KOPT-K1 (cell line): Measurements from ENCODE around the gene SMIM38.

ENCODE experiments used
- H3K27ac ChIP-seq: fragments of 200-600 bp; sonication (generic); 2 replicates; pipeline ENCODE4 v1.5.1; 2016; ENCODE audit warnings: antibody characterized with exemption, mild to moderate bottlenecking, low read depth, low read length; ENCODE audit not compliant: poor library complexity, severe bottlenecking
- H3K36me3 ChIP-seq: fragments of 200-600 bp; sonication (generic); 2 replicates; pipeline ENCODE4 v1.5.1; 2017; ENCODE audit warnings: antibody characterized with exemption, mild to moderate bottlenecking, low read length, moderate library complexity; ENCODE audit not compliant: insufficient read depth
- H3K9me3 ChIP-seq: fragments of 200-600 bp; sonication (generic); 2 replicates; pipeline ENCODE4 v1.5.1; 2017; ENCODE audit warnings: antibody characterized with exemption, low read length, mild to moderate bottlenecking; ENCODE audit not compliant: insufficient read depth, poor library complexity, severe bottlenecking

The SMIM38 gene

DNA sequence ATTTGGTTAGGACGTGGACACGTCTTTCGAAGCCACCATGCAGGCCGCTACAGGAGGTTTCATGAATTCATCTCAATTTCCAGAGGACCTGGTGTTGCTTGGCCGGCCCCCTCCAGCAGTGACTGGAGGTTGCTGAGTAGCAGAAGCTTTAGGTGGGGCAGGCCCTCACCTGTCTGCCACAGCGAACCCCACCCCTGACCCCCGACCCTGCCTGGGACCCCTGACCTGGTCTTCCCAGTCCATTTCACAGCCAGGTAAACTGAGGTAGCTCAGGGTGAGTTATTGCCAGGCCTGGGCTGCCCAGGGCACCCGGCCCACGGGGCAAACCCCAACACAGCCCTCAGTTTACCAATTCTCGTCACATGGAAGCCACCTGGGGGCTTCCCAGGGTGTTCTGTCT is 39.1 kb upstream of the SMIM38 start:
- no peak overlapping the region for H3K27ac ChIP-seq

DNA sequence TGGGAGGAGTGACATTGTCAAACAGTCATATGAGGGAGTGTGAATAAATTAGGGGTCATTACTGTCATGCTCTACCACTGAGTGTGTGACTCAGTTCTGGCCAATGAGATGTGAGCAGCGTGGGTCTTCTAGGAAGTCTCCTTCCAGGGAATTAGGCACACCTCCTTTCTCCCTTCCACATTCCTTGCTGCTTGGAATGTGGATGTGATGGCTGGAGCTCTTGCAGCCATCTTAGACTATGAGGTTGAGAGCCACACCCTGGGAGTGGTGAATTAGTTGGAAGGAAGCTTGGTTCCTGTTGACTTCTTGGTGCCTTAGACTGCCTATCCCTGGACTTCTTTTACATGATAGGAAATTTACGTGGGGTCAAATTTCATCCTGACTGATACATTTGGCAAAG is 36.5 kb upstream of the SMIM38 start:
- no peaks in the 10 kb centered on the region for H3K9me3 ChIP-seq
- no peaks in the 10 kb centered on the region for H3K36me3 ChIP-seq
- no peak overlapping the region for H3K27ac ChIP-seq

More for the DNA sequence above, 39.1 kb upstream of the SMIM38 start:
- H3K9me3 ChIP-seq: no peaks in the 10 kb centered on the region
- no peaks in the 10 kb centered on the region for H3K36me3 ChIP-seq

DNA sequence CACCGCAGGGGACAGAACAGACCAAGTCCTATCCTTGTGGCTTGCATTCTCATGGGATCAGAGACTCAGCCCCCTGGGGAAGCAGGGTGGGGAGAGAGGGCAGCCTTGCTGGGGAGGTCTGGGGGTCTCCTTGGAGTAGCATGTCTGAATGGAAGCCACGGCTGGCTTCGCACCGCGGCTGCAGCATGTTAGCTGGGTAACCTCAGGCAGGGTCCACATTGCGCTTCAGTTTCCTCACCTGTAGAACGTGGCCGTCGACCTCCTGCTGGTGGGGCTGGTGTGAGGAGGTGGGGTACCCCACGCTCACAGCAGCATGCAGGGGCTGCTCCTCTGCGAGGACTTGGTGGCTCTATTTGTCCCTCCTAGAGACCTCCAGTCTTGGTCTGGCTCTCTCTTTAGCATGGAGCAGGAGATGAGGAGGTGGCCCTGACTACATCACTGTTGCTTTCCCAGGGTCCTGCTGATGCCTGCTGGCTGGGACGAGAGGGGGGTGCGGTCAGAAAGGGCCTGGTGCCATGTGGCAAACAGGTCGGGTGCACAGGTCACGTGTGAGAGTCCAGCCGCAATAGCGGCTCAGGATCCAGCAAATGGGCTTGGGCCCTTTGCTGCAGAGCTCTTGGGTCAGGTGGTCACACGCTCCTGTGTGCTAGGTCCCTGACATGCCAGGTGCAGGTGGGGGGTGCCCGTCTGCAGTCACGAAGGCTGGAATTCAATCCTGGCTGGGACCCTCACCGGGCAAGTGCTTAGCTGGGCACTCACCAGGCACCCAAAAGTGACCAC is 35.4 kb upstream of the SMIM38 start:
- Histone ChIP-seq H3K36me3 (no peaks in the 10 kb centered on the region), H3K27ac (no peak overlapping the region), H3K9me3 (no peaks in the 10 kb centered on the region)

GRCh38 chr11:69121021-69121420 is 34.7 kb upstream of the SMIM38 start:
- H3K36me3 ChIP-seq: no peaks in the 10 kb centered on the region
- H3K27ac ChIP-seq: no peak overlapping the region
- H3K9me3 ChIP-seq: no peaks in the 10 kb centered on the region

GRCh38 chr11:69121621-69122325 is 34.0 kb upstream of the SMIM38 start:
- H3K9me3 ChIP-seq: no peaks in the 10 kb centered on the region
- no peaks in the 10 kb centered on the region for H3K36me3 ChIP-seq
- H3K27ac ChIP-seq: no peak overlapping the region

DNA sequence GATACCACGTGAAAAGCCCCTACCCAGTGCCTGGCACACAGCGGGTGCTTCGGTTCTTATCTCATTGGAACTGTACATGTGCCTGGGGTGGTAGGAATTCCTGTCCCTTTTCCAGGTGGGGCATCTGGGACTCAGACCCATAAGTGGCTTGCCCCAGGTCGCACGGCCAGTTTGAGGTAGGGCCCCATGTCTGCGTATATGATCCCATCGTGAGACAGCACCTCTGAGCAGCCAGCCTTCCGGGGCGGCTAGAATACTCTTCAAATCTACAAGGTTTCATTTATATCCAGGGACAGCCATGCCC is 33.5 kb upstream of the SMIM38 start:
- no peak overlapping the region for H3K27ac ChIP-seq

GRCh38 chr11:69122630-69123431 is 32.9 kb upstream of the SMIM38 start:
- Histone ChIP-seq H3K9me3 (peaks cover 5% of the 10 kb centered on the region), H3K27ac (no peak overlapping the region), H3K36me3 (no peaks in the 10 kb centered on the region)

More for the DNA sequence above, 33.5 kb upstream of the SMIM38 start:
- Histone ChIP-seq H3K9me3 (no peaks in the 10 kb centered on the region), H3K36me3 (no peaks in the 10 kb centered on the region)

DNA sequence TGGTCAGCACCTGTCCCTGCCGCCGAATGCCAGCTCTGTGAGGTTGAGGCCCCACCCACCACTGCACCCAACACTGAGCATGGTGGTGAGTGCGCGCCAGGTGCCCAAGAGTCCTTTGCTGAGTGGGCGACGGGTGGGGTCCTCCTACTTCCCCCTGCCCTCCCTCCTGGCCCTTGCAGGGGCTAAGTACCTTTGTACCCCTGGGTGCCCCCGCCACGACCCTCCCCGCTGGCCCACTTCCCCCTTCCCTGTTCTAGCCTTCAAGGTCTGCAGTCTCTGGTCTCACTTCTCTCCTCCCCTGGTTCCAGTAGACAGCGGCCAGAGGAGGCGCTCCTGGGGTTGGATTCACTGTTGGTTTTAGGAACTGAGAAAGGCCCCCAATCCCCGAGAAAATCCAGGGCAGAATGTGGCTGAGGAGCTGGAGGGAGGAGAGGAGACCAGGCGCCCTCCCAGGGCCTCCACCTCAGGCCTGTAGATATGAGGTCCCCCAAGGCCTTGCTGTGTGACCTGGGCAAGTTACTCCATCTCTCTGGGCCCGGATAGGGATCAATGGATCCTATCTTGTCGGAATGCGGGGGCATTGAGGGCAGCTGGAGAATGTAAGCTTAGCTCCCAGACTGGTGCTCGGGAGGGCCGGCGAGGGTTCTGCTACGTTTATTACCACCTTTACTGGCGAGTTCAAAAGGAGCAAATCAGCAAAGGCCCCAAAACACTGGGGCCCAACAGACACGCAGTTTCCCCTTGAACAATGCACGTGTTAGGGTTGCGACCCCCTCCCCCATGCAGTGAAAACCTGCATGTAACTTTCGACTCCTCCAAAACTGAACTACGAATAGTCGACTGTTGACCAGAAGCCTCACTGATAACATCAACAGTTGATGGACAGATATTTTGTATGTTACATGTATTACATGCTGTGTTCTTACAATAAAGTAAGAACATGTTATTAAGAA is 31.9 kb upstream of the SMIM38 start:
- no peak overlapping the region for H3K27ac ChIP-seq

GRCh38 chr11:69125861-69126260 is 29.9 kb upstream of the SMIM38 start:
- Histone ChIP-seq H3K27ac (no peak overlapping the region), H3K36me3 (no peaks in the 10 kb centered on the region), H3K9me3 (peaks cover 12% of the 10 kb centered on the region)

More for the DNA sequence above, 31.9 kb upstream of the SMIM38 start:
- Histone ChIP-seq H3K36me3 (no peaks in the 10 kb centered on the region), H3K9me3 (peaks cover 8% of the 10 kb centered on the region)

DNA sequence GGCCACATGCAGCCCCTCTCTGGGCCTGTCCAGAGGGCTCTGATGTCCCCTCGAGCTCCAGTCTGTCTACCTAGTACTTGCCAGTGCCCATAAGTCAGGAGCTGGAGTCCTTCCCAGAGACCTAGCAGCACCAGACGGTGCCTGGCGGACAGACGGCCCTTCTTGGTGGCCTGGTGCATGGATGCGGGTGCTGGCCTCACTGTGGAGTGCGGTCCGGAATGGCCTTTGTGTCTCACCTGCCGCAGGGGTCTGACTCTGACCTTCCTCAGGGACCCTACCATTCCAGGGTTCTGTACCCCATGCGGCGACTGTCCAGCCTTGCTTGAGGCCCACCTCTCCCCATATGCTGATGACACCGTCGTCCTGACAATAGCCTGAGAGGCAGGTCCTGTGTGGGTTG is 29.4 kb upstream of the SMIM38 start:
- Histone ChIP-seq H3K36me3 (no peaks in the 10 kb centered on the region), H3K27ac (no peak overlapping the region), H3K9me3 (peaks cover 12% of the 10 kb centered on the region)

- no peaks in the 10 kb centered on the region for H3K36me3 ChIP-seq
- H3K27ac ChIP-seq: no peak overlapping the region
- H3K9me3 ChIP-seq: peaks cover 12% of the 10 kb centered on the region
These were observed 28.5 kb upstream of the SMIM38 start for GRCh38 chr11:69127081-69127850.

DNA sequence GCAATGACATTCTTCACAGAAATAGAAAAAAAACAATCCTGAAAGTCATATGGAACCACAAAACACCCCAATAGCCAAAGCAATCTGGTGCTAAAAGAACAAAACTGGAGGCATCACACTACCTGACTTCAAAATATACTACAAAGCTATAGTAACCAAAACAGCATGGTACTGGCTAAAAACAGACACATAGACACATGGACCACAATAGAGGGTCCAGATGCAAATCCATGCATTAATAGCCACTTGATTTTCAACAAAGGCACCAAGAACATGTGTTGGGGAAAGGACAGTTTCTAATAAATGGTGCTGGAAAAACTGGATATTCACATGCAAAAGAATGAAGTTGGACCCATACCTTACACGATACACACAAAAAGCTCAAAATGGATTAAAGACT is 27.9 kb upstream of the SMIM38 start:
- Histone ChIP-seq H3K27ac (no peak overlapping the region), H3K9me3 (peaks cover 14% of the 10 kb centered on the region), H3K36me3 (no peaks in the 10 kb centered on the region)

- H3K36me3 ChIP-seq: no peaks in the 10 kb centered on the region
- peaks cover 24% of the 10 kb centered on the region for H3K9me3 ChIP-seq
- H3K27ac ChIP-seq: no peak overlapping the region
These were observed 26.7 kb upstream of the SMIM38 start for GRCh38 chr11:69129053-69129452.

DNA sequence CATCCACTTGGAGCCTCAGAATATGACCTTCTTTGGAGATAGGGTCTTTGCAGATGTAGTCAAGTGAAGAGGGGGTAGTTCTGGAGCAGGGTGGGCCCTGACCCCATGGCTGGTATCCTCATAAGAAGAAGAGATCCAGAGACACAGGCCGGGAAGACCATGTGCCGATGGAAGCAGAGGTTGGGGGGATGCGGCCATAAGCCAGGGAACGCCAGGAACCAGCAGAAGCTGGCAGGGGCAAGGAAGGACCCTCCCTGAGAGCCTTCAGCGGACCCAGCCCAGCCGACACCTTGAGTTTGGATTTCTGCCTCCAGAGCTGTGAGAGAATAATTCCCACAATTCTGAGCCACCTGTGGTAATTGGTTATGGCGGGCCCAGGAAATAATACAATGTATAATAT is 26.1 kb upstream of the SMIM38 start:
- H3K36me3 ChIP-seq: no peaks in the 10 kb centered on the region
- H3K27ac ChIP-seq: no peak overlapping the region
- peaks cover 24% of the 10 kb centered on the region for H3K9me3 ChIP-seq
